Activated T-cell treated with anti-CD3 and anti-CD28 coated beads, Interleukin-2, amount 50 U/mL, for 1 hour (primary cell): ENCODE measurements around the gene SMAD4.
"Not testable (repeated sequence)": the region's sequence is repeated elsewhere in the genome, so short reads cannot be mapped to it uniquely, and the experiment has no call there.

Source experiments
- DNase-seq: peaks from one replicate; pipeline ENCODE4 v3.0.0-alpha.2; 2020

SMAD4 gene

DNA sequence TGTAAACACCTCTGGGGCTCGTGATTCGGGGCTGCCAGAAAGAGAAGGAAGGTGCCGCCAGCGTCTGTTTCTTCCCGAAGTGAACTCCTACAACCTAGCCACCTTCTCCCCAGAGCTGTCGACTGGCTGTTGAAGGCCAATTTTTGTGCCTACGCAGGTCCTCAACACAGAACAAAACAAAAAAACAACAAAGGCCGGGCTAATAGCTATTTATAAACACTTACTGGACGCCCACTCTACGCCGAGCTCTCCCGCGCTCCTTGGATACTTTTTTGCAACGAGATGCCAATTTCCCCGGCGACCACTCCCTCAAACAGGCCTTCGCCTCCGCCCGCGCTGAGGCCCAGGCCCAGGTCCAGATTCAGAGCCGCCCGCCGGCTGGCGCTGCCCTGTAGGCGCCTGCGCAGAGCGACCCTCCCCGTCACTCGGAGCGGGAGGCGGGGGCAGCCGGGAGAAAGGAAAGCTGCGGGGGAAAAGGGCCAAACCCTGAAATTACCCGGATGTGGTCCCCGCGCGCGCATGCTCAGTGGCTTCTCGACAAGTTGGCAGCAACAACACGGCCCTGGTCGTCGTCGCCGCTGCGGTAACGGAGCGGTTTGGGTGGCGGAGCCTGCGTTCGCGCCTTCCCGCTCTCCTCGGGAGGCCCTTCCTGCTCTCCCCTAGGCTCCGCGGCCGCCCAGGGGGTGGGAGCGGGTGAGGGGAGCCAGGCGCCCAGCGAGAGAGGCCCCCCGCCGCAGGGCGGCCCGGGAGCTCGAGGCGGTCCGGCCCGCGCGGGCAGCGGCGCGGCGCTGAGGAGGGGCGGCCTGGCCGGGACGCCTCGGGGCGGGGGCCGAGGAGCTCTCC, at the start of gene SMAD4:
TSS of gene SMAD4 (plus strand) at position 520 of the 843 bp plus-strand sequence. CDS start 16,834 bp downstream, outside the sequence.
- DNase-seq: peak; percentile 98

- no peak for DNase-seq
Observed at GRCh38 chr18:50981381-50981780, 48.6 kb upstream of the SMAD4 start.

- no peak for DNase-seq
Observed at GRCh38 chr18:50982086-50982801, 47.8 kb upstream of the SMAD4 start.

DNA sequence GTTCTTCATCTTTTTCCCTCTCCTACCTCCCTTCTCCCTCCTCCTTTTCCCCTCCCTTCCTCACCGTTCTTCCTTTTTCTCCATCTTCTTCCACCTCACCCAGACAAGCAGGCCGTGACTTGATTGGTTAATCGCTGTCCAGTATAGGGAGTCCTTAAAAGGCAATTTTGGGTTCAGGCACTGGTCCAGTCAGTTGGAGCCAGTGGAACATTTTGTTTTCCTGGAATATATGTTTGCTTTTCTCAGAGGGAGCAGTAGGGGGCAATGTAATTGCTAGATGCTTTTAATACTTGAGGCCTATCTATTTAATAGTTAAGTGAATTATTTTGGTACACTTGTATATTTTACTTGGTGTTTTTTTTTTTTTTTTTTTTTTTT, 47.2 kb upstream of the SMAD4 start:
- no peak for DNase-seq

- DNase-seq: no peak
Observed at GRCh38 chr18:50986360-50987087, 43.5 kb upstream of the SMAD4 start.

DNA sequence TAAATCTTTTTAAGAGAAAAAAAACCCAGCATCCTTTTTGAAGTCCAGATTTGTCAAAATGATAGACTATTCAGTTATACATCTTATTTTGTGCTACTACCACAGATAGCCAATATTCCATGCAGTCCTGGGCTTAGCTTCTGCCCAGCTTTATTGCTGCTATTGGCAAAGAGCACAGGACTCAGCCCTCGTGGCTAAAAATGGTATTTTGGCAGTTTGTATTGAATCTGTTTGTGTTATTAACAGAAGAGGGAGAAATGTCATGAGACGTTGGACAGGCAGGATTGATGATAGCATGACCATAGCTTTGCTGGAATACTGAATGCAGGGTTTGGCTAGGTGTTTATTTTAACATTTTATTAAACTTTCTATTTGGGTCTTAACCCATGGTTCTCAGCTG, 42.8 kb upstream of the SMAD4 start:
- no peak for DNase-seq

DNA sequence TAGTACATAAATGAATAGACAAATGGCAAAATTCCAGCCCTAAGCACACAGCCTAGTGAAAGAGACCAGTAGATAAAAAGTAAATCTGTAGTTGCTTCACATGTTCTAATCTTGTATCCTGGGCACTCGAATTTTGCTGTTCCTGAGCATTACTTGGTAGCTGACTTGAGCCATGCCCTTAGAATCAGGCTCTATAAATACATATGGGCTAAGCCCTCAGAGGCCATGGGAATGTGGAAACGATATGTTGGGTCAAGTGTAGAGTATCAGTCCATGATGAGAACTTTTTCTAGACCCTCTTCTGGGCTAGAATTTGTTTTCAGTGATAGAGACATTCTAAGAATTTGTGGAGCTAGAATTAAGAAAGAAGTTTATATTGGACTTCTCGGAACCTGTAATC, 40.3 kb upstream of the SMAD4 start:
- DNase-seq: no peak

GRCh38 chr18:50992351-50992762, 37.7 kb upstream of the SMAD4 start:
- no peak for DNase-seq

DNA sequence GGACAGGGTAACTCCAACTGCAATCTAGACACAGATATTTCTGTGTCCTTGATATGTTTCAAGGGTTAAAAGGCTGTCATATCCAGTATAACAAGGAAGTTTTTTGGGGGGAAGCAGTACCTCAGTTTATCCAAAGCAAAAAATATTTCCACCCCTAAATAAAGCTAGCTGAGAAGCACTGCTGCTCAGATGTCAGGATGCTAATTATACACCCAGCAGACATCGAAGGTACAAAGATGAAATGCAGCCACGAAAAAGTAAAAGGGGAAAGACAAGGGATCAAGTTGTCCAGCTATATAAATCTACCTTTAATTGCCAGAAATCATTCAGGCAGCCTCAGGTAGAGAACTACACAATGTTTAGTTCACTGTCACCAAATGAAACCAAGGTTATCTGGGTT, 36.0 kb upstream of the SMAD4 start:
- no peak for DNase-seq

DNA sequence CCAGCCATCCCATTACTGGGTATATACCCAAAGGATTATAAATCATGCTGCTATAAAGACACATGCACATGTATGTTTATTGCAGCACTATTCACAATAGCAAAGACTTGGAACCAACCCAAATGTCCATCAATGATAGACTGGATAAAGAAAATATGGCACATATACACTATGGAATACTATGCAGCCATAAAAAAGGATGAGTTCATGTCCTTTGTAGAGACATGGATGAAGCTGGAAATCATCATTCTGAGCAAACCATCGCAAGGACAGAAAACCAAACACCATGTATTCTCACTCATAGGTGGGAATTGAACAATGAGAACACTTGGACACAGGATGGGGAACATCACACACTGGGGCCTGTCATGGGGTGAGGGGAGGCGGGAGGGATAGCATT, 26.8 kb upstream of the SMAD4 start:
- DNase-seq: not testable (repeated sequence)

DNA sequence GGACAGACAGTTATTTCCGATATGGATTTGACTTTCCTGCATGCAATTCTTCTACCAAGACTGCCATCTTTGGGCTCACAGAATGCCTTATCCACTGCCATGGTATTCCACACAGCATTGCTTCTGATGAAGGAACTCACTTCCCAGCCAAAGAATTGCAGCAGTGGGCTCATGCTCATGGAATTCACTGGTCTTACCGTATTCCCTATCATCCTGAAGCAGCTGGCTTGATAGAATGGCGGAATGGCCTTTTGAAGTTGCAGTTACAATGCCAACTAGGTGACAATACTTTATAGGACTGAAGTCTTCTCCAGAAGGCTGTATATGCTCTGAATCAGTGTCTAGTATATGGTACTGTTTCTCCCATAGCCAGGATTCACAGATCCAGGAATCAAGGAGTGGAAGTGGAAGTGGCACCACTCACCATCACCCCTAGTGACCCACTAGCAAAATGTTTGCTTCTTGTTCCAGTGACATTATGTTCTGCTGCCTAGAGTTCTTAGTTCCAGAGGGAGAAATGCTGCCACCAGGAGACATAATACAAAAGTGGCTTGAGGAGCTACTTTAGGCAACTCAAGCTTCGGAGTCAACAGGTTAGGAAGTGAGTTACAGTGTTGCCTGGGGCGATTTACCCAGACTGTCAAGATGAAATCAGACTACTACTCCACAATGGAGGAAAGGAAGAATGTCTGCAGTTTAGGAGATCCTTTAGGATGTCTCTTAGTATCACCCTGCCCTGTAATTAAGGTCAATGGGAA, 23.8 kb upstream of the SMAD4 start:
- no peak for DNase-seq

DNA sequence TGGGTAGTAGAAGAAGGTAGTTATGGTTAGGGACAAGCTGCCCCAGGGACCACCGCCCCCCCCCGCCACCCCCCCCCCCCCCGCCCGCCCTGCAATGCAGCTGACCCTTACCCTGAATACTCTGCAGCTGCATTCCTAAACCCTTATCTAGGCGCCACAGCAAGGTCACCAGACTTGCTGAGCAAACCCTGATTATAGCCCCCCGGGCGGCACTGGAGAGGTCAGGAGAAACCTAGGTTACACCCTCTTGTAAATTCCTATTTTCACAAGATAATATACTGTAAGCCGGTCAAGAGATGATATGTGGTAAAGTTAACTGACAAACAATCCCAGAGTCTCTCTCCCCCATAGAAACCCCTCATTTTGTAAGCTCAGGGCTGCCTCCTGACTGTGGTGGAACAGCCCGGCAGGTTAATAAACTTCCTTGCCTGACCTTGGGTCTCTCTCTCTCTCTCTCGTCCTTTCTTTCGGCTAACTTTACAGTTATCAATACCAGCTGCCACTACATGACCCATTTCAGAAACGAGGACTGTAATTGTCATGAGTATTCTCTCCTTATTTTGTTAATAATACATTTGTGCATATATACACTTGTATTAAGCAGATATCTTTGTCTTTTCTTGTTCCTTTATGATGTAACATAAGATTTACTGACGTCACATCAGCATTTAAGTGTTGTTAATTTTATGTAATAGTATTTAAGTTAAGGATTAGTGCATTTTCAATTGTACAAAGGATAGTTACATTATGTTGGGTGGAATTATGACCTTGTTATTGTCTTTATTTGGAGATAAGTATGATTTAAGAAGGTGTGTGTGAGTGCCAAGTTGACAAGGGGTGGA, 22.8 kb upstream of the SMAD4 start:
- no peak for DNase-seq

- no peak for DNase-seq
Observed at GRCh38 chr18:51007790-51008139, 22.2 kb upstream of the SMAD4 start.

GRCh38 chr18:51009072-51009471, 20.9 kb upstream of the SMAD4 start:
- no peak for DNase-seq

DNA sequence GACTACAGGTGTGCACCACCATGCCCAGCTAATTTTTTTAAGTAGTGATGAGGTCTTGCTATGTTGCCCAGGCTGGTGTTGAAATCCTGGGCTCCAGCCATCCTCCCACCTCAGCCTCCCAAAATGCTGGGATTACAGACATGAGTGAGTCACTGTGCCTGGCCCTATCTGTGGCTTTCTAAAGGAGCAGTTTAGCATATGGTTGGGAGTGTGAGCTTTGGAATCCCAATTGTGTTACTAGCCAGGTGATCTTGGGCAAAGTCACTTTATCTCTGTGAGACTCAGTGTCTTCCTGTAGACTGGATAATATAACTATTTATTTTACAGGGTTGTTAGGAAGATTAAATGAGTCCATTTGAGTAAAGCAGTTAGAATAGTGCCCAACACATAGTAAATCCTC, 19.8 kb upstream of the SMAD4 start:
- DNase-seq: no peak

DNA sequence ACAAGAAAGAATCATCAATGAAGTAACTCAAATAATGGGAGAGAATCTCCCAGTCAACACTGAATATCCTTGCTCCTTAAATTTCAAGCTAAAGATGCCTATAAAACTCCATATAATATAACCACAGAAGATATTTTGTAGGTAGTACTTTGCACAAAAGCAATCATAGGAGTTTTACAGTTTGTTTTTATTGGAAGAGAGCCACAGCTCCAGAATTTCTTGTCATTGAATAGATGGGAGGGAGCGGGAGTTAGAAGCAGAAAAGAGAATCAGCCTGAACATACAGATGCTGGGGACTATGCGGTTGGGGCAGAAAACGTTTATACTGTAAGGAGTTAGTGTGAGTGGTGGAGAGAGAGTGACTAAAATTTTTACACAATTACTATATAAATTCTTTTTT, 18.3 kb upstream of the SMAD4 start:
- DNase-seq: no peak

- DNase-seq: no peak
Observed at GRCh38 chr18:51012441-51012840, 17.6 kb upstream of the SMAD4 start.

- no peak for DNase-seq
Observed at GRCh38 chr18:51013259-51013658, 16.8 kb upstream of the SMAD4 start.

GRCh38 chr18:51017140-51017879, 12.7 kb upstream of the SMAD4 start:
- DNase-seq: no peak

- DNase-seq: no peak
Observed at GRCh38 chr18:51020536-51020935, 9.5 kb upstream of the SMAD4 start.

DNA sequence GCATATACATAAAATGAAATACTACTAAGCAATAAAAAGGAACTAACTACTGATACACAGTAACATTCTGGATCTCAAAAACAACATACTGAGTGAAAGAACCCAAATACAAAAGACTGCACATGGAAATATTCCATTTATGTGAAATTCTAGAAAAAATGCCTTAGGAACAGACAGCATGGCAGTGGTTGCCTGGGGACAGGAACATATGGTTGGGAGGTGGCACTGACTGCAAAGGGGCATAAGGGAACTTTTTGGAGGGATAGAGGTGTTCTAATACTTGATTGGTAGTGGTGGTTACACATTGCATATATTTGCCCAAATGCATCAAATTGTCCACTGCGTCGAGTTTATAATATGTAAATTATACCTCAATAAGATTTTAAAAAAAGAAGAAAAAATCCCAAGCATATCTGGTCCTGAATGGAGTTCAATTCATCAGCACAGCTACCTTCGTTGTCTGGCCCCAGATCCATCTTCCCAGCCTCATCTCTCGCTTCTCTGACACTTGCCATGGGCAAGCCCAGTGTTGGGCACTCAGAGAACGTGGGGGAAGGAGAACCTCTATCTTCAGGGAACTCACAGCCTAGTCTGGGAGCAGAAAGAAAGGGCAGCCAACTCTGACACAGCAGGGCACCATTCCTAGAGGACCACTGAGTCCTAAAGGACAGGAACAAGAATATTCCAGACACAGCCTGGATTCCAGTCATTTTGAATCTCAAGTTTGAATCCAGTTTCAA, 8.6 kb upstream of the SMAD4 start:
- DNase-seq: no peak
